ENCODE data around the gene KIR2DL1. TPM values are rescaled to one million over a fixed set of nuclear protein-coding genes. Genes with fewer than 3 reads are reported as not detected.
"Not testable (repeated sequence)": the region's sequence is repeated elsewhere in the genome, so short reads cannot be mapped to it uniquely, and the experiment has no call there.

The KIR2DL1 gene
- total RNA-seq, 5 donors from 2014 or later (not counting 1 experiment from before 2014, with no cell fraction given), result 0.28 to 0.56 TPM; not detected in 3

DNA sequence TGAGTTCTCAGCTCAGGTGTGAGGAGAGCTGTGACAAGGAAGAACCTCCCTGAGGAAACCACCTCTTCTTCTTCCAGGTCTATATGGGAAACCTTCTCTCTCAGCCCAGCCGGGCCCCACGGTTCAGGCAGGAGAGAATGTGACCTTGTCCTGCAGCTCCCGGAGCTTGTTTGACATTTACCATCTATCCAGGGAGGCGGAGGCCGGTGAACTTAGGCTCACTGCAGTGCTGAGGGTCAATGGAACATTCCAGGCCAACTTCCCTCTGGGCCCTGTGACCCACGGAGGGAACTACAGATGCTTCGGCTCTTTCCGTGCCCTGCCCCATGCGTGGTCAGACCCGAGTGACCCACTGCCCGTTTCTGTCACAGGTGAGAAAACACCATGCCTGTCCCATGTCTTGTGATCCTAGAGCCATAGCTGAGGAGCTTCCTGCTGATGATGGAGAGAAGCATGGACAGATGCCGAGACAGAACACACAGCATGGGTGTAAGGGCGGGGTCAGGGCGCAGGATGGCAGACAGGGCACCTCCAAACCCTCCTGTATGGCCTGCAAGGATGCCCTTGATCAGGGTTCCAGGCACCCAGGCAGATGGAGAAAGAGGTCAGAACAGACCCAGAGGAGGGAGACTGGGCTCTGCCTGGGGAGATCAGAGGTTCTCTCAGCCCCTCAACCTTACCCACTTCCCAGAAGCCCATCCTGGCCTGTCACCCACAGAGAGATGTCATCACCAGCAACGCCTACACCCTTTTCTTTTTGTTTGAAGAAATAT lies 40.0 kb upstream of the KIR2DL1 start:
- H3K4me3 ChIP-seq (ENCODE audit: control insufficient read depth in 1 of 2, extremely low read depth in 1 of 2, low read length in 1 of 2), result no peak overlapping the region
- CTCF ChIA-PET, result interaction anchor here in 1 of 2 donors (0.6 kb wide), 1 partner anchor 55 kb away, joined by 4 read pairs; no protein-coding TSS in a partner anchor
- Mint-ChIP-seq H3K27me3 (peaks cover 16 to 18% of the 10 kb centered on the region in 2 donors), H3K36me3 (no peaks in the 10 kb centered on the region), H3K27ac (no peak overlapping the region), H3K4me1 (no peaks in the 10 kb centered on the region), H3K4me3 (no peak overlapping the region), H3K9me3 (peaks cover 10 to 12% (median 10%) of the 10 kb centered on the region in 3 donors)
- H3K9me3 ChIP-seq, result no peaks in the 10 kb centered on the region
- peaks cover 0 to 19% of the 10 kb centered on the region in 2 experiments for H3K27me3 ChIP-seq (replicated peaks in 1 of 2; ENCODE audit: control insufficient read depth in 2 of 2, extremely low read depth in 1 of 2, insufficient read depth in 2 of 2, low read length in 1 of 2)
- WGBS (ENCODE audit: insufficient coverage), result 73% methylated on average over 9 of the region's 15 CpGs
- POLR2A ChIA-PET, result no interaction called here
- H3K4me1 ChIP-seq (ENCODE audit: control insufficient read depth in 1 of 2, extremely low read depth in 1 of 2, insufficient read depth in 2 of 2, low read length in 2 of 2), result no peaks in the 10 kb centered on the region
- no peak for ATAC-seq (replicated peaks in 1 of 4)
- no peaks in the 10 kb centered on the region for H3K36me3 ChIP-seq (ENCODE audit: control insufficient read depth in 2 of 2, extremely low read depth in 1 of 2, insufficient read depth in 1 of 2, low read length in 1 of 2)
- no peak overlapping the region for H3K27ac ChIP-seq (ENCODE audit: low read length)
- no peak for DNase-seq

DNA sequence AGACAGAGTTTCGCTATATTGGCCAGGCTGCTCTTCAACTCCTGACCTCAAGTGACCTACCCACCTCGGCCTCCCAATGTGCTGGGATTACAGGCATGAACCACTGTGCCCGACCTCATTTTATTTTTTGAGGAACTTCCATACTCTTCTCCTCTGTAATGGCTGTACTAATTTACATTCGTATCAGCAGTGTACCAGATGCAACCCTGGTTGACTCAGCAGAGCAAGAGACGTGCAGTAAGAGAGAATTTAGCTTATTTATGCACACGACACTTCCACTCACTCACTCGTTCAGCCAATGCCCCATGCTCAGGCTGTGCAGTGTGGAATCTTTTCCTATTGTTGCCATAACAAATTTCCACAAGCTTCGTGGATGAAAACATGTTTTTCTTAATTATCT lies 38.4 kb upstream of the KIR2DL1 start:
- Mint-ChIP-seq H3K27ac (no peak overlapping the region), H3K4me3 (no peak overlapping the region), H3K4me1 (no peaks in the 10 kb centered on the region), H3K9me3 (peaks cover 10 to 12% (median 10%) of the 10 kb centered on the region in 3 donors), H3K36me3 (no peaks in the 10 kb centered on the region), H3K27me3 (peaks cover 18 to 19% of the 10 kb centered on the region in 2 donors)
- DNase-seq, result no peak
- Histone ChIP-seq H3K4me1 (ENCODE audit: control insufficient read depth in 1 of 2, extremely low read depth in 1 of 2, insufficient read depth in 2 of 2, low read length in 2 of 2) (no peaks in the 10 kb centered on the region), H3K4me3 (ENCODE audit: control insufficient read depth in 1 of 2, extremely low read depth in 1 of 2, low read length in 1 of 2) (no peak overlapping the region), H3K9me3 (no peaks in the 10 kb centered on the region), H3K27me3 (replicated peaks in 1 of 2; ENCODE audit: control insufficient read depth in 2 of 2, extremely low read depth in 1 of 2, insufficient read depth in 2 of 2, low read length in 1 of 2) (peaks cover 0 to 16% of the 10 kb centered on the region in 2 experiments), H3K36me3 (ENCODE audit: control insufficient read depth in 2 of 2, extremely low read depth in 1 of 2, insufficient read depth in 1 of 2, low read length in 1 of 2) (no peaks in the 10 kb centered on the region), H3K27ac (ENCODE audit: low read length) (no peak overlapping the region)
- ChIA-PET POLR2A (no interaction called here), CTCF (no interaction called here)
- 56% methylated on average over 6 of the region's 8 CpGs for WGBS (ENCODE audit: insufficient coverage)
- ATAC-seq (replicated peaks in 1 of 4), result no peak

DNA sequence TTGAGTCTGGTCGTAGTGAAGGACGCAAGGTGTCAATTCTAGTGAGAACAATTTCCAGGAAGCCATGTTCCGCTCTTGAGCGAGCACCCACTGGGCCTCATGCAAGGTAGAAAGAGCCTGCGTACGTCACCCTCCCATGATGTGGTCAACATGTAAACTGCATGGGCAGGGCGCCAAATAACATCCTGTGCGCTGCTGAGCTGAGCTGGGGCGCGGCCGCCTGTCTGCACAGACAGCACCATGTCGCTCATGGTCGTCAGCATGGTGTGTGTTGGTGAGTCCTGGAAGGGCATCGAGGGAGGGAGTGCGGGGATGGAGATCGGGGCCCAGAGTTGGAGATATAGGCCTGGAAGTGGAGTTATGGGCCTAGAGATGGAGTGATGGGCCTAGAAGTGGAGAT lies 31.3 kb upstream of the KIR2DL1 start, which contains the start of gene KIR2DL3:
Gene KIR2DL3, plus strand, starts transcription at position 208 of the 400 bp plus-strand sequence. Its CDS starts 33 bp downstream, at position 241.
- H3K9me3 ChIP-seq; H3K4me1 ChIP-seq (ENCODE audit: control insufficient read depth in 1 of 2, extremely low read depth in 1 of 2, insufficient read depth in 2 of 2, low read length in 2 of 2); H3K27ac ChIP-seq (ENCODE audit: low read length); H3K27ac Mint-ChIP-seq; H3K36me3 Mint-ChIP-seq; H3K4me3 ChIP-seq (ENCODE audit: control insufficient read depth in 1 of 2, extremely low read depth in 1 of 2, low read length in 1 of 2); CTCF ChIA-PET; H3K27me3 ChIP-seq (replicated peaks in 1 of 2; ENCODE audit: control insufficient read depth in 2 of 2, extremely low read depth in 1 of 2, insufficient read depth in 2 of 2, low read length in 1 of 2); DNase-seq; H3K4me1 Mint-ChIP-seq; H3K9me3 Mint-ChIP-seq; H3K4me3 Mint-ChIP-seq; H3K36me3 ChIP-seq (ENCODE audit: control insufficient read depth in 2 of 2, extremely low read depth in 1 of 2, insufficient read depth in 1 of 2, low read length in 1 of 2); ATAC-seq (replicated peaks in 1 of 4); POLR2A ChIA-PET: not testable (repeated sequence)
- 82% methylated on average over 9 of the region's 16 CpGs for WGBS (ENCODE audit: insufficient coverage)
- peaks cover 14 to 24% of the 10 kb centered on the region in 2 donors for H3K27me3 Mint-ChIP-seq

DNA sequence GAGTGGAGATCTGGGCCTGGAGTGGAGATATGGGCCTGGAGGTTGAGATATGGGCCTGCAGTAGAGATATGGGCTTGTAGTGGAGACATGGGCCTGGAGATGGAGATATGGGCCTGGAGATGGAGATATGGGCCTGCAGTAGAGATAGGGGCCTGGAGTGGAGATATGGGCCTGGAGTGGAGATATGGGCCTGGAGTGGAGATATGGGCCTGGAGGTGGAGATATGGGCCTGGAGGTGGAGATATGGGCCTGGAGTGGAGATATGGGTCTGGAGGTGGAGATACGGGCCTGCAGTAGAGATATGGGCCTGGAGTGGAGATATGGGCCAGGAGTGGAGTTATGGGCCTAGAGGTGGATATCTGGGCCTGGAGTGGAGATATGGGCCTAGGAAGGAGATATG lies 30.9 kb upstream of the KIR2DL1 start:
- Mint-ChIP-seq H3K27ac (no peak overlapping the region), H3K27me3 (peaks cover 14 to 25% of the 10 kb centered on the region in 2 donors), H3K9me3 (peaks cover 4 to 10% (median 5%) of the 10 kb centered on the region in 3 donors), H3K4me1 (no peaks in the 10 kb centered on the region), H3K4me3 (no peak overlapping the region), H3K36me3 (no peaks in the 10 kb centered on the region)
- no peak for DNase-seq
- Histone ChIP-seq H3K27ac (ENCODE audit: low read length) (no peak overlapping the region), H3K4me3 (ENCODE audit: control insufficient read depth in 1 of 2, extremely low read depth in 1 of 2, low read length in 1 of 2) (no peak overlapping the region), H3K4me1 (ENCODE audit: control insufficient read depth in 1 of 2, extremely low read depth in 1 of 2, insufficient read depth in 2 of 2, low read length in 2 of 2) (no peaks in the 10 kb centered on the region), H3K9me3 (no peaks in the 10 kb centered on the region), H3K36me3 (ENCODE audit: control insufficient read depth in 2 of 2, extremely low read depth in 1 of 2, insufficient read depth in 1 of 2, low read length in 1 of 2) (no peaks in the 10 kb centered on the region), H3K27me3 (replicated peaks in 1 of 2; ENCODE audit: control insufficient read depth in 2 of 2, extremely low read depth in 1 of 2, insufficient read depth in 2 of 2, low read length in 1 of 2) (peaks cover 0 to 7% of the 10 kb centered on the region in 2 experiments)
- WGBS (ENCODE audit: insufficient coverage), result 86% methylated on average over 1 of the region's 1 CpG
- ChIA-PET CTCF (no interaction called here), POLR2A (no interaction called here)
- ATAC-seq (replicated peaks in 1 of 4), result no peak

DNA sequence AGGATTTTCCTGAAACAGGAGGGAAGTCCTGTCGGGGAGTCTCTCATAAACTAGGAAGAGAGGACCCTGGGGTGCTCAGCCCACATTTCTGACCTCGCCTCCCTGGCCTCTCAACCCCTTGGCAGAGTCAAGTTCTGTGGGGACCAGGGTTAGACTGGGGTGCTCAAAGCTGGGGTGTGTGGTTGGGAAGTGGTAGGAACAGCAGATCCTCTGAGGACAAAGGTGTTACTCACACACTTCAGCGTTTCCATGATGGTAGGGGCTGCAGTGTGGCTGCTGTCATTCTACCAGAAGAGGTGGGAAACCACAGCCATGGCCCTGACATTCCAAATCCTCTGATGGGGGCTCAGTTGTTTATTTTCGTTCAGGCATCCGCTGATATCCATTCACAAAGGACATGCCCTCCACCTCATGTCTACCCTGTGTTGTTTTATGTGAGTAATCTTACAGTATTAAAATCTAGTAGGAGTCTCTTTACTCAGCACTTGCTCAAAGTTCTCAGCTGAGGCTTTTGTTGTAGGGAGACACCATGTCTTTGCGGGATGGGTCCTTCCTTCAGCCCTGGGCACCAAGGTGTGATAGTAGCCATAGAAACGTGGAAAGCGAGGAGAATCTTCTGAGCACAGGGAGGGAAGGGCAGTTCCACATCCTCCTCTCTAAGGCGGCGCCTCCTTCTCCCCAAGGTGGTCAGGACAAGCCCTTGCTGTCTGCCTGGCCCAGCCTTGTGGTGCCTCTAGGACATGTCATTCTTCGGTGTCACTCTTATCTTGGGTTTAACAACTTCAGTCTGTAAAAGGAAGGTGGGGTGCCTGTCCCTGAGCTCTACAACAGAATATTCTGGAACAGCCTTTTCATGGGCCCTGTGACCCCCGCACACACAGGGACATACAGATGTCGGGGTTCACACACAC lies 29.8 kb upstream of the KIR2DL1 start:
- Histone ChIP-seq H3K27ac (ENCODE audit: low read length) (no peak overlapping the region), H3K27me3 (replicated peaks in 1 of 2; ENCODE audit: control insufficient read depth in 2 of 2, extremely low read depth in 1 of 2, insufficient read depth in 2 of 2, low read length in 1 of 2) (peaks cover 0 to 7% of the 10 kb centered on the region in 2 experiments), H3K4me3 (ENCODE audit: control insufficient read depth in 1 of 2, extremely low read depth in 1 of 2, low read length in 1 of 2) (no peak overlapping the region), H3K4me1 (ENCODE audit: control insufficient read depth in 1 of 2, extremely low read depth in 1 of 2, insufficient read depth in 2 of 2, low read length in 2 of 2) (no peaks in the 10 kb centered on the region), H3K36me3 (ENCODE audit: control insufficient read depth in 2 of 2, extremely low read depth in 1 of 2, insufficient read depth in 1 of 2, low read length in 1 of 2) (no peaks in the 10 kb centered on the region), H3K9me3 (no peaks in the 10 kb centered on the region)
- no peaks in the 10 kb centered on the region for H3K36me3 Mint-ChIP-seq
- ChIA-PET POLR2A (no interaction called here), CTCF (no interaction called here)
- ATAC-seq (replicated peaks in 1 of 4), result no peak
- H3K27me3 Mint-ChIP-seq, result peaks cover 17 to 25% of the 10 kb centered on the region in 2 donors
- H3K27ac Mint-ChIP-seq, result no peak overlapping the region
- H3K4me1 Mint-ChIP-seq, result no peaks in the 10 kb centered on the region
- no peak overlapping the region for H3K4me3 Mint-ChIP-seq
- 76% methylated on average over 8 of the region's 13 CpGs for WGBS (ENCODE audit: insufficient coverage)
- DNase-seq, result no peak
- H3K9me3 Mint-ChIP-seq, result peaks cover 0 to 8% (median 0%) of the 10 kb centered on the region in 3 donors

DNA sequence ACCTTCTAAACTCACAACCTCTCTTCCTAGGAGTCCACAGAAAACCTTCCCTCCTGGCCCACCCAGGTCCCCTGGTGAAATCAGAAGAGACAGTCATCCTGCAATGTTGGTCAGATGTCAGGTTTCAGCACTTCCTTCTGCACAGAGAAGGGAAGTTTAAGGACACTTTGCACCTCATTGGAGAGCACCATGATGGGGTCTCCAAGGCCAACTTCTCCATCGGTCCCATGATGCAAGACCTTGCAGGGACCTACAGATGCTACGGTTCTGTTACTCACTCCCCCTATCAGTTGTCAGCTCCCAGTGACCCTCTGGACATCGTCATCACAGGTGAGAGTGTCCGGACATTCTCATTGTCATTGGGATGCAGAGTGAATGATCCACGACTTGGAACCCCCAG lies 27.6 kb upstream of the KIR2DL1 start:
- H3K27me3 ChIP-seq (replicated peaks in 1 of 2; ENCODE audit: control insufficient read depth in 2 of 2, extremely low read depth in 1 of 2, insufficient read depth in 2 of 2, low read length in 1 of 2); POLR2A ChIA-PET; H3K4me1 ChIP-seq (ENCODE audit: control insufficient read depth in 1 of 2, extremely low read depth in 1 of 2, insufficient read depth in 2 of 2, low read length in 2 of 2); H3K4me1 Mint-ChIP-seq; H3K27ac ChIP-seq (ENCODE audit: low read length); H3K9me3 Mint-ChIP-seq; H3K27ac Mint-ChIP-seq; CTCF ChIA-PET; H3K9me3 ChIP-seq; ATAC-seq (replicated peaks in 1 of 4); H3K36me3 Mint-ChIP-seq; H3K4me3 Mint-ChIP-seq; H3K4me3 ChIP-seq (ENCODE audit: control insufficient read depth in 1 of 2, extremely low read depth in 1 of 2, low read length in 1 of 2); H3K36me3 ChIP-seq (ENCODE audit: control insufficient read depth in 2 of 2, extremely low read depth in 1 of 2, insufficient read depth in 1 of 2, low read length in 1 of 2); DNase-seq: not testable (repeated sequence)
- peaks cover 14 to 18% of the 10 kb centered on the region in 2 donors for H3K27me3 Mint-ChIP-seq
- WGBS (ENCODE audit: insufficient coverage), result 65% methylated on average over 5 of the region's 5 CpGs

All from T-cell (primary cell).